Type B pancreatic cell (in vitro differentiated cells): ENCODE measurements around the gene PSMC3. TPM values are rescaled to one million over a fixed set of nuclear protein-coding genes. Genes with fewer than 3 reads are reported as not detected.
A peak's percentile ranks its signal among the peaks of the same experiment; 100 is the strongest.
"Not testable (repeated sequence)": the region's sequence is repeated elsewhere in the genome, so short reads cannot be mapped to it uniquely, and the experiment has no call there.

Source experiments
- DNase-seq: peaks from one replicate; pipeline ENCODE4 v3.0.0; 2021; ENCODE audit warnings: mixed read lengths; ENCODE audit not compliant: unreplicated experiment; ENCODE audit errors: extremely low spot score
- H3K27ac Mint-ChIP-seq: 2 replicates; pipeline ENCODE4 v1.8.0; 2021; ENCODE audit warnings: mild to moderate bottlenecking, mixed read lengths
- H3K27me3 Mint-ChIP-seq: 2 replicates; pipeline ENCODE4 v1.8.0; 2021; ENCODE audit warnings: mixed read lengths
- H3K36me3 Mint-ChIP-seq: 2 replicates; pipeline ENCODE4 v1.8.0; 2021; ENCODE audit warnings: mixed read lengths
- H3K4me1 Mint-ChIP-seq: one replicate; pipeline ENCODE4 v1.8.0; 2021; ENCODE audit warnings: mixed read lengths; ENCODE audit not compliant: unreplicated experiment
- H3K4me3 Mint-ChIP-seq: 2 replicates; pipeline ENCODE4 v1.8.0; 2021; ENCODE audit warnings: mild to moderate bottlenecking, mixed read lengths
- H3K9me3 Mint-ChIP-seq: 2 replicates; pipeline ENCODE4 v1.8.0; 2021; ENCODE audit warnings: mixed read lengths
- CTCF ChIP-seq: fragments of 200-600 bp; sonication (generic); conservative IDR thresholded peaks from 2 replicates; pipeline ENCODE4 v1.5.0; 2021; ENCODE audit warnings: antibody characterized with exemption, mild to moderate bottlenecking
- total RNA-seq: library from RNA; stranded (reverse); gene quantifications from 2 replicates; pipeline ENCODE4 v1.2.1, GENCODE V29; 2021; ENCODE audit warnings: low replicate concordance

Gene PSMC3
- total RNA-seq, 1 donor from 2014 or later = 141 TPM

- peak; percentile 81 for TF ChIP-seq CTCF
- H3K27me3 Mint-ChIP-seq, H3K9me3 Mint-ChIP-seq, H3K4me3 Mint-ChIP-seq, H3K36me3 Mint-ChIP-seq, H3K4me1 Mint-ChIP-seq, DNase-seq: not testable (repeated sequence)
- peak overlapping the region; percentile 46 for H3K27ac Mint-ChIP-seq
These were observed 28.0 kb upstream of the PSMC3 start for GRCh38 chr11:47454258-47454671.

- Mint-ChIP-seq H3K4me3 (no peak overlapping the region), H3K27ac (no peak overlapping the region), H3K9me3 (no peaks in the 10 kb centered on the region), H3K27me3 (no peaks in the 10 kb centered on the region), H3K36me3 (no peaks in the 10 kb centered on the region), H3K4me1 (peaks cover 3% of the 10 kb centered on the region)
- no peak for DNase-seq
- no peak for TF ChIP-seq CTCF
These were observed 27.1 kb upstream of the PSMC3 start for GRCh38 chr11:47453365-47453764.

- Mint-ChIP-seq H3K27ac (no peak overlapping the region), H3K36me3 (no peaks in the 10 kb centered on the region), H3K27me3 (no peaks in the 10 kb centered on the region), H3K9me3 (no peaks in the 10 kb centered on the region), H3K4me1 (peaks cover 3% of the 10 kb centered on the region), H3K4me3 (no peak overlapping the region)
- DNase-seq = no peak
- no peak for TF ChIP-seq CTCF
These were observed 25.8 kb upstream of the PSMC3 start for GRCh38 chr11:47451990-47452389.

GRCh38 chr11:47451436-47451835 is 25.2 kb upstream of the PSMC3 start:
- no peak overlapping the region for H3K27ac Mint-ChIP-seq
- no peaks in the 10 kb centered on the region for H3K36me3 Mint-ChIP-seq
- no peaks in the 10 kb centered on the region for H3K27me3 Mint-ChIP-seq
- H3K4me1 Mint-ChIP-seq = peaks cover 3% of the 10 kb centered on the region
- no peak overlapping the region for H3K4me3 Mint-ChIP-seq
- H3K9me3 Mint-ChIP-seq = no peaks in the 10 kb centered on the region
- no peak for DNase-seq
- TF ChIP-seq CTCF = no peak

- H3K4me1 Mint-ChIP-seq = peaks cover 3% of the 10 kb centered on the region
- H3K4me3 Mint-ChIP-seq = no peak overlapping the region
- no peak for TF ChIP-seq CTCF
- DNase-seq = no peak
- no peaks in the 10 kb centered on the region for H3K9me3 Mint-ChIP-seq
- no peaks in the 10 kb centered on the region for H3K36me3 Mint-ChIP-seq
- no peaks in the 10 kb centered on the region for H3K27me3 Mint-ChIP-seq
- H3K27ac Mint-ChIP-seq = no peak overlapping the region
These were observed 23.3 kb upstream of the PSMC3 start for GRCh38 chr11:47449541-47449940.
